ENCODE data around the gene CSNK1D.

The CSNK1D gene

GRCh38 chr17:82244413-82245133, 28.9 kb downstream of the CSNK1D start:
- no peaks in the 10 kb centered on the region for H3K4me1 ChIP-seq (ENCODE audit: insufficient read depth, low read length)
- no peaks in the 10 kb centered on the region for H3K9me3 ChIP-seq (ENCODE audit: low read length)

GRCh38 chr17:82243648-82244412, 29.7 kb downstream of the CSNK1D start:
- Histone ChIP-seq H3K4me1 (ENCODE audit: insufficient read depth, low read length) (no peaks in the 10 kb centered on the region), H3K9me3 (ENCODE audit: low read length) (no peaks in the 10 kb centered on the region), H2AFZ (ENCODE audit: low read depth, low read length) (no peak overlapping the region), H3K4me3 (ENCODE audit: low read length) (no peak overlapping the region), H3K36me3 (ENCODE audit: insufficient read depth, low read length) (peaks cover 81% of the 10 kb centered on the region), H3K27me3 (ENCODE audit: insufficient read depth, low read length) (no peaks in the 10 kb centered on the region)

More at GRCh38 chr17:82244413-82245133, 28.9 kb downstream of the CSNK1D start:
- no peak overlapping the region for H2AFZ ChIP-seq (ENCODE audit: low read depth, low read length)
- H3K27me3 ChIP-seq (ENCODE audit: insufficient read depth, low read length) = no peaks in the 10 kb centered on the region
- H3K36me3 ChIP-seq (ENCODE audit: insufficient read depth, low read length) = peaks cover 85% of the 10 kb centered on the region
- H3K4me3 ChIP-seq (ENCODE audit: low read length) = no peak overlapping the region

- H3K4me1 ChIP-seq (ENCODE audit: insufficient read depth, low read length) = no peaks in the 10 kb centered on the region
- no peak overlapping the region for H2AFZ ChIP-seq (ENCODE audit: low read depth, low read length)
- H3K36me3 ChIP-seq (ENCODE audit: insufficient read depth, low read length) = peaks cover 74% of the 10 kb centered on the region
- H3K4me3 ChIP-seq (ENCODE audit: low read length) = no peak overlapping the region
- H3K9me3 ChIP-seq (ENCODE audit: low read length) = no peaks in the 10 kb centered on the region
- H3K27me3 ChIP-seq (ENCODE audit: insufficient read depth, low read length) = no peaks in the 10 kb centered on the region
These were observed 30.4 kb downstream of the CSNK1D start for GRCh38 chr17:82242977-82243647.

GRCh38 chr17:82242698-82242976, 30.9 kb downstream of the CSNK1D start:
- no peaks in the 10 kb centered on the region for H3K27me3 ChIP-seq (ENCODE audit: insufficient read depth, low read length)
- no peak overlapping the region for H3K4me3 ChIP-seq (ENCODE audit: low read length)
- H3K36me3 ChIP-seq (ENCODE audit: insufficient read depth, low read length) = peaks cover 72% of the 10 kb centered on the region
- H3K9me3 ChIP-seq (ENCODE audit: low read length) = no peaks in the 10 kb centered on the region
- no peak overlapping the region for H2AFZ ChIP-seq (ENCODE audit: low read depth, low read length)
- no peaks in the 10 kb centered on the region for H3K4me1 ChIP-seq (ENCODE audit: insufficient read depth, low read length)

GRCh38 chr17:82241926-82242697, 31.4 kb downstream of the CSNK1D start:
- H3K36me3 ChIP-seq (ENCODE audit: insufficient read depth, low read length) = peaks cover 68% of the 10 kb centered on the region
- no peaks in the 10 kb centered on the region for H3K27me3 ChIP-seq (ENCODE audit: insufficient read depth, low read length)
- H3K9me3 ChIP-seq (ENCODE audit: low read length) = no peaks in the 10 kb centered on the region
- H3K4me1 ChIP-seq (ENCODE audit: insufficient read depth, low read length) = no peaks in the 10 kb centered on the region
- H2AFZ ChIP-seq (ENCODE audit: low read depth, low read length) = no peak overlapping the region
- no peak overlapping the region for H3K4me3 ChIP-seq (ENCODE audit: low read length)

GRCh38 chr17:82241183-82241925, 32.1 kb downstream of the CSNK1D start:
- Histone ChIP-seq H3K4me3 (ENCODE audit: low read length) (no peak overlapping the region), H3K4me1 (ENCODE audit: insufficient read depth, low read length) (no peaks in the 10 kb centered on the region), H2AFZ (ENCODE audit: low read depth, low read length) (no peak overlapping the region), H3K27me3 (ENCODE audit: insufficient read depth, low read length) (no peaks in the 10 kb centered on the region), H3K9me3 (ENCODE audit: low read length) (no peaks in the 10 kb centered on the region), H3K36me3 (ENCODE audit: insufficient read depth, low read length) (peaks cover 60% of the 10 kb centered on the region)

- H3K27me3 ChIP-seq (ENCODE audit: insufficient read depth, low read length) = no peaks in the 10 kb centered on the region
- H3K9me3 ChIP-seq (ENCODE audit: low read length) = no peaks in the 10 kb centered on the region
- no peaks in the 10 kb centered on the region for H3K4me1 ChIP-seq (ENCODE audit: insufficient read depth, low read length)
- peaks cover 53% of the 10 kb centered on the region for H3K36me3 ChIP-seq (ENCODE audit: insufficient read depth, low read length)
- H3K4me3 ChIP-seq (ENCODE audit: low read length) = no peak overlapping the region
- no peak overlapping the region for H2AFZ ChIP-seq (ENCODE audit: low read depth, low read length)
These were observed 32.9 kb downstream of the CSNK1D start for GRCh38 chr17:82240506-82241182.

GRCh38 chr17:82239926-82240505, 33.5 kb downstream of the CSNK1D start:
- no peak overlapping the region for H2AFZ ChIP-seq (ENCODE audit: low read depth, low read length)
- H3K36me3 ChIP-seq (ENCODE audit: insufficient read depth, low read length) = peaks cover 47% of the 10 kb centered on the region
- no peaks in the 10 kb centered on the region for H3K9me3 ChIP-seq (ENCODE audit: low read length)
- H3K4me3 ChIP-seq (ENCODE audit: low read length) = no peak overlapping the region
- no peaks in the 10 kb centered on the region for H3K4me1 ChIP-seq (ENCODE audit: insufficient read depth, low read length)
- H3K27me3 ChIP-seq (ENCODE audit: insufficient read depth, low read length) = no peaks in the 10 kb centered on the region

- H3K4me3 ChIP-seq (ENCODE audit: low read length) = no peak overlapping the region
- H2AFZ ChIP-seq (ENCODE audit: low read depth, low read length) = no peak overlapping the region
- H3K36me3 ChIP-seq (ENCODE audit: insufficient read depth, low read length) = peaks cover 41% of the 10 kb centered on the region
- peaks cover 5% of the 10 kb centered on the region for H3K4me1 ChIP-seq (ENCODE audit: insufficient read depth, low read length)
- H3K9me3 ChIP-seq (ENCODE audit: low read length) = no peaks in the 10 kb centered on the region
- no peaks in the 10 kb centered on the region for H3K27me3 ChIP-seq (ENCODE audit: insufficient read depth, low read length)
These were observed 34.0 kb downstream of the CSNK1D start for GRCh38 chr17:82239401-82239925.

GRCh38 chr17:82238472-82239201, 34.9 kb downstream of the CSNK1D start:
- peaks cover 7% of the 10 kb centered on the region for H3K4me1 ChIP-seq (ENCODE audit: insufficient read depth, low read length)
- peaks cover 34% of the 10 kb centered on the region for H3K36me3 ChIP-seq (ENCODE audit: insufficient read depth, low read length)
- H3K4me3 ChIP-seq (ENCODE audit: low read length) = no peak overlapping the region
- no peaks in the 10 kb centered on the region for H3K9me3 ChIP-seq (ENCODE audit: low read length)
- H2AFZ ChIP-seq (ENCODE audit: low read depth, low read length) = no peak overlapping the region
- no peaks in the 10 kb centered on the region for H3K27me3 ChIP-seq (ENCODE audit: insufficient read depth, low read length)

- Histone ChIP-seq H3K4me1 (ENCODE audit: insufficient read depth, low read length) (peaks cover 7% of the 10 kb centered on the region), H3K9me3 (ENCODE audit: low read length) (no peaks in the 10 kb centered on the region), H3K36me3 (ENCODE audit: insufficient read depth, low read length) (peaks cover 26% of the 10 kb centered on the region), H3K27me3 (ENCODE audit: insufficient read depth, low read length) (no peaks in the 10 kb centered on the region), H2AFZ (ENCODE audit: low read depth, low read length) (no peak overlapping the region), H3K4me3 (ENCODE audit: low read length) (no peak overlapping the region)
These were observed 35.6 kb downstream of the CSNK1D start for GRCh38 chr17:82237746-82238471.

Measured in neuron (in vitro differentiated cells).